Measurements from ENCODE around the gene RPS26.

GRCh38 chr12:56017181-56017580, 24.5 kb upstream of the RPS26 start:
- TF ChIP-seq EP300 (IDR thresholded peaks at IDR 0.05; ENCODE audit: borderline replicate concordance) = no peak
- TF ChIP-seq EGR1 (IDR thresholded peaks at IDR 0.05) = no peak

All from Ishikawa (cell line).